Measurements from ENCODE around the gene RPF1. TPM values are rescaled to one million over a fixed set of nuclear protein-coding genes. Genes with fewer than 3 reads are reported as not detected.
A peak's percentile ranks its signal among the peaks of the same experiment; 100 is the strongest.

RPF1 gene
- total RNA-seq, 1 experiment from 2014 or later: 79.8 TPM

GRCh38 chr1:84540759-84541158 lies 61.7 kb downstream of the RPF1 start:
- no peak for DNase-seq (ENCODE audit: extremely low read depth, low read depth)

DNA sequence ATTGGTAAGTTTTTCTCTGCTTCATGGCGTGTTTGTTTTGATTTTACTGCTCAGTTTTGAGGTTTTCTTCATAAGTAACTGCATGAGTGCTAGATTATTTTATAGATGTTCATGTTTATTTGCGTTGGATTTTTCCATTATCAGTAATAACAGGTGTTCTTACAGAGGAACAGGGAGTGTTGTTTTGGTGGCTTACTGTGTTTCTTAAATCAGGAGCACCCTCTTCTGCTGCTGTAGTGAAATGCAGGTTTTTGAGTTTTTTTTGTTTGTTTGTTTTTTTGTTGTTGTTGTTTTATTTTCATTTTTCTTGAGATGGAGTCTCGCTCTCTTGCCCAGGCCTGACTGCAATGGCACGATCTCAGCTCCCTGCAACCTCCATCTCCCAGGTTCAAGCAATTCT lies 62.6 kb downstream of the RPF1 start:
- DNase-seq (ENCODE audit: extremely low read depth, low read depth): peak; percentile 3

Other genes starting within 250 kb of the RPF1 start
- gene SAMD13, start 177.6 kb upstream of the RPF1 start, total RNA-seq (2014; rRNA removed; shearing (Covaris generic)): 8.9 and 9.6 TPM in 2 replicates
- gene DNASE2B, start 80.8 kb upstream of the RPF1 start, total RNA-seq (2014; rRNA removed; shearing (Covaris generic)): not detected in 2 replicates
- 0.64 TPM in 1 of 2 replicates, not detected in the other for gene SPATA1, start 27.1 kb downstream of the RPF1 start, total RNA-seq (2014; rRNA removed; shearing (Covaris generic))
- gene GNG5, start 27.3 kb downstream of the RPF1 start, total RNA-seq (2014; rRNA removed; shearing (Covaris generic)): 78.3 and 79.8 TPM in 2 replicates
- 26.4 and 29.7 TPM in 2 replicates for gene CTBS, start 95.2 kb downstream of the RPF1 start, total RNA-seq (2014; rRNA removed; shearing (Covaris generic))
- gene SSX2IP, start 211.2 kb downstream of the RPF1 start, total RNA-seq (2014; rRNA removed; shearing (Covaris generic)): 15.1 and 19.5 TPM in 2 replicates